ENCODE data around the gene ROR2.

The ROR2 gene

DNA sequence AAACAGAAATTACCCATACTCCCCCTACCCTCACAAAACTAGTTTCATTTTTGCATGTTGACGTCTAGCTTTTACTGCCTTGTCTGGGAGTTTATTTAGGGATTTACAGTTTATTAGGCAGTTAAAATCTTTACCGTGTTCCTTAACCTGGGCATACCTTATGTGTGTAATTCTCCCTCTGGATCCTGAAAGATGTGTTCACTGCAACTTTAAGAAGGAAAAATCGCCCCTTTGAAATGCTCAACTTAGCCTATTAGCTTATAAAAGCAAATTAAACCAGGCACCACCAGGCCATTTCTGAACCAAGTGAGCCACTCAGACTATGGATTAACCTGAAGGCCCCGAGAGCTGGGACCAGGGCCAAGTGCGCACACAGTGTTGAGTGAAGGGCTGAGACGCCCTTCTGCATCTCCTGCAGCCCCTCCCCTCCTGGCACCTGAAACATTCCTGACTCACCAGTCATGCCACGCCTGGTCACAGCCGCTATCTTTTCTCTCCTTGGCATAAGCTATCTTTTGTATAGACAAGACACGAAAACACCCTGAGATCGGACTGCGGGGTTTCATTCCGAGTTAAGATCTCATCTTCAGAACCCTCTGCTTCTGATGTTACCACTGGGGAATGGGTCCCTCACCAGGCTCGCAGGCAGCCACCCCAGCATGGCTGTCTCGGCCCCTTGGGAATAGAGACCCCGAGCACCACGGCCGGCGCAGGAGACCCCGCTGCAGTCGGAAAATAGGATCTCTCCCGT lies 111.9 kb downstream of the ROR2 start:
- no peak for DNase-seq

DNA sequence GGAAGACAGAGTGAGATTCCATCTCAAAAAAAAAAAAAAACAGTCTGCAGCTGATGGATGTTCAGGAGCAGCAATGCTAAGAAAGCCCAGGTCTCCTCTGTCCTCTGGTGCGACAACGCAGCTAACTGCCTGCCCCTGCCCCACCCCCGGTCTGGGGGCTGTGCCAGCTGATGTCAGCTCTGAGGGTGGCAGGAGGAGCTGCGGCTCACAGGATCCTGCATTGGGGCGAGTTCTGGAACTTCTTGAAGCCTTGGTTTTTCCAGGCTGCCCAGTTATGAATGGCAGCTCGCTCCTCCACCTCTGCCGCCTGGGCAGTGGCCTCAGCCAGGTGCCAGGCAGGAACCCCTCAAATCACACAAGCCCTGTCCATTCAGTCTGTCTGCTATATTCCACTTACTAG lies 113.5 kb downstream of the ROR2 start:
- DNase-seq: no peak

DNA sequence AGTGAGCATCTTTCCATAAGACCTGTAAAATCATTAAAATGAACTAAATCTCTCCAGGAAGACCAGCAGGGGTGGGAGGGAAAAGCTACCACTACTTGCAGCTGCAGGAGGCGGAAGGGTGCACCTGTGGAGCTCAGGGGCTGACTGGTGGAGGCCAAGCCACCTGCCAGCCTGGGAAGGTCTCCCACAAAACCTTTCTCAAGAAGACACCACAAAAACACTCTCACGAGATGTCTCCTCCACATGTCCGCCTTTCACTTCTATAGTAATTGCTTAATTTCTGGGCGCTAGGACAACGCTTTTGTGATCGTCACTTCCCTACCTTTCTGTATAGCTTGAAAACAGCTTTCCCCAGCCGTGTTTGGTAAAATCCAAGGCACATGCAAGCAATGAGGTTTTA lies 114.4 kb downstream of the ROR2 start:
- no peak for DNase-seq

DNA sequence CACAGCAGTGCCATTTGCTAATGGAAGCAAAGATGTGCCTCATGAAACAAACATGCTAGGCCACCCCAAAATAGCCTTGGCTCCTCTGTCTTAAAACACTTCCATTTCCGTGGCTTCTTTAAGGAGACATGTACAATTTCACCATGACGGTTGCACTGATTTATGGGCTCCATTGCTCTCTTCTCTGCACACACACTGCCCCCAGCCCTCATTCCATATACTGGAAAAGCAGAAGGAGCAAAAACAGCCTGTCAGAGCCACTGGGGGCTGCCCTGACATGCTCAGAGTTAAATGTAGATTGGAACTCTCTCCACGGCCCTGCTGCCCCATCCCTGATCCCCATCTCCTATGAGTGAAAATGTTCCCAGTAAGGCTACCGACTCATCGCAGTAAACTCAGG lies 114.8 kb downstream of the ROR2 start:
- no peak for DNase-seq

DNA sequence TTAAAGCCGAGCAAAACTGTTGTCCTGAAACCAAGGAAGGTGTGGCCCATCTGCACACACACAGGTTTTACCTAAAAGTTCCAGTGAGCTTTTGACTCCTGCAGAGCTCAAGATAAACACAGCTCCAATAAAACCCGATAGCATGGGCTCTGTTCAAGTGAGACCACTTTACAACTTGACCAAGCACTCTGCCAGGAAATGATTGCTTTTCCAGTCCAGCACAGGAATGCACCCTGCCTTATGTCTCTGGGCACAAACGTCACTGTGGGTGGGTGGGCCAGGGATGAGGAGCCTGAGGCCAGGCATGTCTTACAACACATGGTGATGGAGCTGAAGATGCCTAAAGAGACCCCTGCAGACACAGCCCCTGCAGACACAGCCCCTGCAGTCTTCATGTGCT lies 115.3 kb downstream of the ROR2 start:
- DNase-seq: no peak

DNA sequence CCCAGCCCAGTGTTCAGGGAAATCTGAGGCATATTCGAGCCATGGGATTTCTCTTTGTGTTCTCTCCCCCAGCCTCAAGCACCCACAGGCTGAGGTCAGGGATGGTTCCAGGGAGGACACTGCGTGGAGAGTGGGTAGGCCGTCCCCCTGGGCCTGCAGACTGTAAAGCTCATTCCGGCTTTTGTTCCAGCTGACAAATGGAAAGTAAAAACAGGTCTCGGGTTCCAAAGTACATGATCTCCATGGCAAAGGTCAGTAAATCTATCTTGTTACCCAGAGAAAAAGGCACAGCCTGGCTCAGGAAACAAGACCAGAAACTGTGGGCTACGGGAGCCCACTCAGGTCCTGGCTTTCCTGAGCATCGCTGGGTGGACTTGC lies 116.2 kb downstream of the ROR2 start:
- DNase-seq: no peak

DNA sequence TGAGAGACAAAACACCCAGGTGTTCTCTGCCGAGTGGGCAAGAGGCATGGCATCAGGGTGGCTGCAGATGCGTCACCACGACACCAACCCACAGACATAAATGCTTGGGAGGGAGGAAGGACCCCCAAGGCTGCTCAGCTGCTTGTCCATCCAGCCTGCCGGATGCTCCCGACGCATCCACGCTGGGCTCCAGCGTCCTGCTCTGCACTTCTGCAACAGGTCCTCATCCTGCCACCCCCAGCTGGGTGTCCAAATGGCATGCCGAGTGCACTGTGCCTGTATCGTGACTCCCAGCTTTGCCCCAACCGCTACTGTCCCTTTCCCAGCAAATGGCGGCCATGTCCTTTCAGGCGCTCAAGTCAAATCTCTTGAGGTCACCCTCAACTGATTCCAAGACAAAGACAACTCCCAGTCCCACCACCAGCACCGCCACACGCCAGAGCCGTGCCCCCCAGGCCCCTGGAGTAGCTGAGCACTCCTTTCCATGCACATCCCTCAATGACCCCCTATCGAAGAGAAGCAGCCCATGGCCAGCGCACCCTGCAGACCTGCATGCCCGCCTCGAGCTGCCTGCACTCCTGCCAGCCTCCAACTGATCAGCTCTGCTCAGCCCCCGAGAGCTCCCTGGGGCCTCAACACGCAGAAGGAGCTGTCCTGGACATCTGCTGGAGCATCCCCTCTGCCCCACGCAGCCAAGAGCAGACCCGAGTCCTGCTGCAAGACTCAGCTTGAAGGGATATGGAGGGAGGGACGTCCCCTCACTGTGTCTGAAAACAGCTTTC lies 116.7 kb downstream of the ROR2 start:
- DNase-seq: no peak

DNA sequence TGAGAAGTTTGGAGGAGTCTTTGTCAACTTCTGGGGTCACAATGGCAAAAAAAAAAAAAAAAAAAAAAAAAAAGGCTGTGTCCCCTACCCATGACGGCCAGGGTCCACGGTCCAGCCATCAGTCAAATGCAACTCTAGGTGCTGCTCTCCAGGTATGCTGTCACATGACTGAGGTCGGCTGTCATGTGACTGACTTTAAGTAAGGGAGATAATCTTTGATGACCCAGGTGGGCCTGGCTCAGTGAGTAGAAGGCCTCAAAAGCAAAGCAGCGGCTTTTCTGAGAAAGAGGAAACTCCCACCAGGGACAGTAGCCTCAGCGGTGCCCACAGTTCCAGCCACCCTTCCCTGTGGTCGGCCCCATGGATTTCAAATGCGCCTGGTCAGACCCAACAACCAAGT lies 117.7 kb downstream of the ROR2 start:
- no peak for DNase-seq

DNA sequence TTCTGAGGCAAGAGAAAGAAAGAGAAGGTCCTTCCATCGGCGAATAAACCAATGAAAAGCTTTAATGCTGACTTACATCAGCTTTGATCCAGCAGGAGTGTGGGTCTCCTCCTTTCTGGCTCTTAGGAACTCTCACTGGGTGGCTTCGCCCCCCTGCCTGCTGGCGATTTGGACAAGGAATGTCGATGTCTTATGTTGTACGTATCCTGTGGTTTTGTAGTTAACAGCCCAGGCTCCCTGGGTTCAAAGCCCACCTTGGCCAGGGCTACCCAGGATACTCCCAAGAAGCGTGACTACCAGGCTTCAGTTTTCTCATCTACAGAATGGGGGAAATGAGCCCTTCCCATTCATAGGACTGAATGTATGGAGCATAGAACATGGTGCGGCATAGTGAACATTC lies 124.2 kb downstream of the ROR2 start:
- no peak for DNase-seq

DNA sequence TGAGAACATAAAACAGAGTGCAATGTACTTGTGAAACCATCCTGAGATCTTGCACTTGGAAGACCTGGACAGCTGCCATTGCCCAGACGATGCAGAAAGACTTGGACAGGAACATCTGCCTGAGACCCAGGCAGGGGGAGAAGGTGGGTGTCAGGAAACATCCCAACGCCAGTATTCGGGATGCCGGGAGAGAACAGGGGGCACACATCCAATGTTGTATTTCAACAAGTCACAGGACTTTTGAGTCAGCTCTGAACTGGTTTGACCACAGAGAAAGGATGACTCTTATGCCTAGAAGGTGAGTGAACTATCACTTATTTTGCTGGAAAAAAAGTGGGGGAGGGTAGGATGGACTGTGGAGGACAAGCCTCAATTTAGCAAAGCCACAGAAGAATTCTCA lies 124.6 kb downstream of the ROR2 start:
- no peak for DNase-seq

DNA sequence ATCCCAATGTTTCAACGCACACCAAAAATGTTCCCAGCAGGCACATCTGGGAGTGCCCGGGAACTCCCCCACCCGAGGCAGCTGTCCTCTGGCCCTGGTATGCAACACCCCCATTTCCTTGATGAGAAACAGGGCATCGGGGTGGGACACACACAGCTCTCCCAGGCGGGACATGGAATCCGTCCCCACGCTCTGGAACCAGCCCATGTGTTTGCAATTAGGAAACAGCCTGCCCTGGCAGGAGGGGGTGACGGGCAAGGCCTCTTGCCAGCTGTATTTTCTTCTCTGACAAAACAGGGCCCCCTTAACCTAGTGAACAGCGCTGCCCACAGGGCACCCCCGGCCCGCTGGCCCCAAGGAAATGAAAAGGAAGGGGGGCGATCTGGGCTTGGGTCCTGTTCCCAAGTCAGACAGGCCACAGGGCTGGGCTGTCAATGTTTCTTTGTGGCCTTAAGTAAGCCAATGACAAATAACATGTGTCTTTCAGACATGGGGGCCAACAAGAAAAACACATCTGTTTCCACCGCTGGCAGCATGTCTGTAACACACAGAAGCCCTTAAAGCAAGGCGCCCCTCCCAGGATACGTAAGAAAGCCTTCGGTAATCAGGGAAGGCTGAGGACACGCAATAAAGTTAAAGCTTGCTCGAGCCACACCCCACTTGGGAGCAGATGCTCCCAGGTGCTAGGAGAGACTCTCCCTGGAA lies 125.3 kb downstream of the ROR2 start:
- DNase-seq: no peak

DNA sequence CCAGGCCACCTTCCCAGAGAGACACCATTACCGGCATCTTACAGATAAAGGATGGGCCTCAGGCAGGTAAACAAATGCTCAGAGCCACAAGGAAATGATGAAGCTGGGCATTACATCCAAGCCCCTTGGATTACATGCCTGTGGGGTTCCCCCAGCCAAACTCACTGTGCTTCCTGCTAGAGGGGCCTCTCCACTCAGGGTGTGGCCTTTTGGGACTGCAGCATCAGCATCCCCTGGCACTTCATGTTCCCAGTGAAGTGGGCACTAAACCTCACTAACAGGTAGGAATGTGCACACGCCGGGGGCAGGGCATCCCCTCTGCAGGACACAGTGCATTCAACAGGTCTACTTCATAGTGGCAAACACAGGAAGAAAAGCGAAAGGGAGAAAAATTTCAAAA lies 125.9 kb downstream of the ROR2 start:
- DNase-seq: no peak

DNA sequence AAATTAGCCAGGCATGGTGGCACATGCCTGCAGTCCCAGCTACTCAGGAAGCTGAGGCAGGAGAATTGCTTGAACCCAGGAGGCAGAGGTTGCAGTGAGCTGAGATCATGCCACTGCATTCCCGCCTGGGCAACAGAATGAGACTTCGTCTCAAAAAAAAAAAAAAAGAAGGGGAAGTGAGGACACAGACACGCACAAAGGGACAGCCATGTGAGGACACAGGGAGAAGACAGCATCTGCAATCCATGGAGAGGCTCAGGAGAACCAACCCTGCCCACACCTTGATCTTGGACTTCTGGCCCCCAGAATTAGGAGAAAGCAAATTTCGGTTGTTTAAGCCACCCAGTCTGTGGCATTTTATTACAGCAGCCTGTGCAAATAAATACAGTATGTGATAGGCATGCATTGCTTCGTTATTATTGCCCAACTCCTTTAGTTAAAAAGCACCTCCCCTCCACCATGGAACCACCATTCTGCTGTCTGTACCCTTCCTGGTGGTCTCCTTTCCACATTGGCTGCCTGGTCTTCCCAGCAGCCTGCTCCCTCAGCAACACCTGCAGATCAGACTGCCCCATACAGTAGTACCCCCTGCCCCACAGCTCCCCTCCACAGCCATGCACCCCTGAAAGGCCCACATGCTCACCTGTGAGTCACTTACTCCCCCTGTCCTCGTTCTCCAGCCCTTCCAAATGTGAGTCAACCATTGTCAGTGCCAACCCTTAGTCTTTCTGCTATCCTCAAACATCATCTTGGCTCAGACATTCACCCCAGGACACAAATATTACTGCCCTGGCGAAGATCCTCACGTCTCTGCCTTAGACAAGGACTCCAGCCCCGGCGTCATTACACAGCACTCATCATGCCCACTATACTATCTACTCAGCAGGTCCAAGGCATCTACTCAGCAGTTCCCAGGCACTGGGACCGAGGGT lies 128.8 kb downstream of the ROR2 start:
- no peak for DNase-seq

DNA sequence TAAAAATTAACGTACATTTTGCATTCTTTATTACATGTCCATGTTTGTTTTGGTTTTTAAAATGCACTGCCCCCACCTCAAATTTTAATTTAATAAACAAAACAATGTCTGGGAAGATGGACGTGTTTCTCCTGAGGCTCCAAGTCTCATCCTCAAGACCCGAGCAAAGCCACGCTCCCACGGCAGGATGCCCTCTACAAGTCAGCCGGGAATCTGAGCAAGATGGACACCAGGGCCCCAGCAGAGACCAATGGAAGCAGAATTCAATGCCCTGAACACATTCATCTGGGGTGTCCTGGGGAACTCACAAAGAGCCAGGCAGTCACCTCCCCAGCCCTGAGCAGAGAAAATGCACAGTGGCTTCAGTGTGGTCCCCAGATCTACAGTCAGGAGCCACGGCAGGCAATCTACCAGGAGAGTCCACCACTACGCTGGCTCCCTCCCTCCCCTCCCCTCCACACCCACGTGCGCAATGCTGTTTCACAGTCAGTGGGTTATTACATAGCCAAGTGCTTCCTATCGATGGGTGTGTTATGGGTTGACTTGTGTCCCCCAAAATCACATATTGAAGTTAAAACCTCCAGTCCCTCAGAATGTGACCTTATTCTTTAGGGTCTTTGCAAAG lies 129.8 kb downstream of the ROR2 start:
- DNase-seq: no peak

DNA sequence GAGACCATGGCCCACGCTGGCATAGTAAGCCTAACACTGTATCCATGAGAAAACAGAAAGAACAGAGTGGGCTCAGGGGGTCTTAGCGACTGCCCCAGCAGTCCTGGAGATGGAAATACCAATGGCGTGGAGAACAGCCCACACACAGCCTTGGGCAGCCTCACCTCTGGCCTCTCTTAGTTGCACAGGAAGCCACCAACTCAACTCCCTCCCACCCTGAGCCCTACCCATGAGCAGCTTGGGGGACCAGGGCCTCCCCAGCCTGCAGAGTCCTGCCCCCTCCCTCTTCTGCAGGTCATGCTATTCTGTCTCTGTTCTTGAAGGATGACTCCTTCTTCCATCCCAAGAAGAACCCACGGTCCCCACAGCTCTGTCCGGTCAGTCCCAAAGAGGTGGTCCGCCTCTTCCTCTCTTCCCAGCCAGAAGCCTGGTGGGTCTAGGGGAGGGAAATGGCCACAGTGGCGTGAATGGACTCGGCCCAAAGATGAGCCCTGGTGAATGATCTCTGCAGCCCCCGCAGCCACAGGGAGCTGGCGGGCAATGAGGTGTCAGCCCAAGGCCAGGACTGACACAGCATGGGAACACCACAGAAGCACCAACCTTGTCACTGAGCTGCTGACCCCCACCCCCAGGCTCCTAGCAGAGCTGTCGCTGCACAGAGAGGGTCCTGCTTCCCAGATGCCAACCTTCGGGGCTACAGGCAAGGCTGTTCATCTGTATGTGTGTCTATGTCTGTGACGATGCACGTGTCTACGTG lies 131.2 kb downstream of the ROR2 start:
- DNase-seq: no peak

DNA sequence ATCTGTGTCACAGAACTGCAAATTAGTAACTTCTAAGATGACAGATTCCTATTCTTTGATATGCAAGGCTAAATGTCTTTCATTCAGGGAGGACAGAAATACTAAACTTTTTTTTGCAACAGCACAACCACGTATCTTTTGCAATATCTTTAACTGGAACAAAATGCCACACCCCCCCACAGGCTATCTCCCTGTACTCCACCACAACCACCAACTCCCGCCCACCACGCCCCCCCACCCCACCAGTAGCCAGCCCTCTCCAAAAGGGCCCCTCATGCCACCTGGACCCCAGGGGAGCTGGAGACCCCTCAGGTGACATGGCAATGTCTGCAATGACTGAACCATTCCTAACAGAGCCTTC lies 131.8 kb downstream of the ROR2 start:
- no peak for DNase-seq

DNA sequence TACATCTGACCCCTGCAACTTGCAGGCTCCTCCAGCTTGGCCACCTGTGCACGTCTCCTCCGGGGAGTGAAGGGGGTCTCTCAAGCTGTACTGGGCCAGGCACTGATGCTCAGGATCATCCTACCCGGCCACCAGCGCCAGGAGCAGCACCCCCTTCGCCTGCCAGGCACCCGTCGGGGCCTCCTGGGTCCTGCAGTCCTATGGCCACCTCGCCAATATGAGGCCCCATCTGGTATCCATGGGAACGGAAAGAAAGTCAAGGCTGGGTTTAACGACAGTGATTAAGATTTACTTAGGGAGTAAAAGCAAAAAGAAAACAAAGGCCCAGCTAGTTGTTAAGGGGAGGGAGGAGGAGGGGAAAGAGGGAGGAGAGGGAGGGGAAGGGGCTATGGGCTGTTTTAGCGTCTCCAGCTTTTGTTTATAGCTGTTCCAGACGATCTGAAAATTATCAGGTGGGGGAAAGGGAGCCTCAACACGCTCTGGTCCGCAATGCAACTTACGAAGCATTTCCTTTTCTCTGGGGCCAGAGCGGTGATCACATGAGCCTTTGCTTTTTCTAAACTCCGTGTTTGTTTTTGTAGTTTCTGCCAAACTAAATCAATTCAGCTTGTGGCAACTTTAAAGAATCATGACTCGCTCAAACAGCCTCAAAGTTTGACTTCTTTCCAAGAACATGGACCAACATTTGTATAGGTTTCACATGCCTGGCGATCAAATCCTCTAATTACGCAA lies 132.4 kb downstream of the ROR2 start:
- no peak for DNase-seq

DNA sequence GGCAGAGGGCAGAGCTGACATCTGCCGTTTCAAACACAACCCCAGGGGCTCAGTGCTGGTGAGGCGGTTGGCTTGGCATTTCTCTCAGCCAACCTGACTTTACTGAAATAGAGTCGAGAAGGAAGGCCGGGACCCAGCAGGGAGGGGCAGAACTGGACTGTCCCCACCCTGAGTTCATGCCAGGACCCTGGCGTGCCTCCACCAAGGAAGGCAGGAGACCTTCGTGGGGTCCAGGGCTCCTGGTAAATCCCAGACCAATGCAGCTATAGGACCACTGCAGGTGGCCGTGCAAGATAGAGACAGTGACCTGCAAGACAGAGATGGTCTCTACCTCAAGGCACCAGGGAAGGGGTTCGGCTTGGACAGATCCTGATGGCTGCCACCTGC lies 132.9 kb downstream of the ROR2 start:
- DNase-seq: no peak

DNA sequence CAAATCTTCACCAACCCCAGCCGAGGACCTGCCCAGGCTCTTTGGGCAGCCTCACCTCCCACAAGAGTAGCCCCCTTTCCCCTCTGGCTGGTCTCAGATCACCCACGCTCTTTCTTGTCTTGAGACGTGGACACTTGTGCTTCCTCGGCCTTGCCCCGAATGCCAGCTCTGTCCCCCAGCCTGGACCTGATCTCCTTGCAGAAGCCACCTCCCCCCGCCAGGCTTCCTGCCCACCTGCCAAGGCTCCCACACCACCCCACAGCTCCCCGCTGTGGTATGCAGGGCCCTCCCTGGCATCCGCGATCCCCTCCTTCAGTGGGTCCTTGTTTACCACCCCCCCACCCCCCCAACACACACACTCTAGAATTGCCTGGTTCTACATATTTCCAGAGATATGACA lies 133.7 kb downstream of the ROR2 start:
- no peak for DNase-seq

DNA sequence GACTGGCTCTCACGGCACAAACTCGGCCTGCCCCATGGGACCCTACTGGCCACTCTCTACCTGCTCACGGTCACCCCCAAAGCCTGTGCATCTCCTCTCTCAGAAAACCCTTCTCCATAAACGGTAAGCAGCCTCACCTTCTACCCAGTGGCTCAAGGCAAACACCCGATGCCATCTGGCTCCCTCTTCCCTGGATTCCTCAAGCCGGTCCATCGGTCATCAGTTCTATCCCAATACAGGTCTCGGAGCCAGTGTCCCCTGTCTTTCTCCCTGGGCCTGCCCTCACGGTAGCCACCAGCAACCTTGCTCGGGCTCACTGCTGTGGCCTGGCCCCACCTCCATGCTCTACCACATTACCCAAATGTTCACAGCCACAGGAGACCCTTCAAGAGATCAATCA lies 134.1 kb downstream of the ROR2 start:
- no peak for DNase-seq

DNA sequence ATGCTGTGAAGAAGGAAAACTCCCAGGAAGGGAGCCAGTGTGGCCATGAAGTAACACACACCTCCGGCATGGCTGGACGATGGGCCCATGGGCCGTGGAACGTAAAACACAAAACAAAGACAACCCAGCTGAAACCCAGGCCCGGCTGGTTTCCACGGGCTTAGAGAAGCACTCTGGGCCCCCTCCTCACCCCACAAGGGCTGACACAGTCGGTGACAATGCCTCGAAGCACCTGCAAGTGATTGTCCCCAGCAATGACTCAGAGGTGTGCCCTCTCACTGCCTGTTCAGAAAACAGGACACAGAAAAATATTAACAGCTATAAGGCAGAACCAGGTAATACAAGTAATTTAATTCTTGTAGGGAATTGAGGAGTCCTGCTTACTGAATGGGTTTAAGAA lies 135.3 kb downstream of the ROR2 start:
- no peak for DNase-seq
